Right atrium auricular region (tissue), 2 donors: ENCODE data around the gene KCNQ1. TPM values are rescaled to one million over a fixed set of nuclear protein-coding genes. Genes with fewer than 3 reads are reported as not detected.

ENCODE experiments used
- DNase-seq: peaks from one replicate; pipeline ENCODE4 v3.0.0-alpha.2; 2019; ENCODE audit warnings: low spot score
- H3K27ac ChIP-seq, 2 donors: fragments of 200-600 bp; sonication (generic); 1 replicate in 1 of 2; 2 replicates in 1 of 2; pipeline ENCODE4 v1.5.1; 2016 to 2019
- H3K27me3 ChIP-seq, 2 donors: fragments of 200-600 bp; sonication (generic); one replicate each; pipeline versions ENCODE4 v1.5.1 to v1.6.0; 2017 to 2019
- H3K36me3 ChIP-seq: fragments of 200-600 bp; sonication (generic); one replicate; pipeline ENCODE4 v1.5.1; 2016
- H3K4me1 ChIP-seq, 2 donors: fragments of 200-600 bp; sonication (generic); one replicate each; pipeline versions ENCODE4 v1.5.1 to v1.6.0; 2017 to 2019
- H3K4me3 ChIP-seq, 2 donors: fragments of 200-600 bp; sonication (generic); 1 replicate in 1 of 2; 2 replicates in 1 of 2; pipeline ENCODE4 v1.5.1; 2017 to 2019; ENCODE audit warnings: mild to moderate bottlenecking in 1 of 2, moderate library complexity in 1 of 2
- H3K9me3 ChIP-seq, 2 donors: fragments of 200-600 bp; sonication (generic); one replicate each; pipeline ENCODE4 v1.5.1; 2019
- CTCF ChIP-seq, 2 donors: fragments of 200-600 bp; sonication (generic); IDR thresholded peaks; one replicate each; pipeline ENCODE4 v1.5.1; 2019; ENCODE audit warnings: antibody characterized with exemption in 2 of 2
- total RNA-seq, 2 donors: library from RNA; depleted of rRNA; stranded (reverse); fragments of >200 nt; gene quantifications; one replicate each; pipeline ENCODE4 v1.1.0, GENCODE V29; 2016

The KCNQ1 gene
- total RNA-seq, 2 donors from 2014 or later = 12.7 to 25.1 TPM

GRCh38 chr11:2807025-2807681 lies 362.3 kb downstream of the KCNQ1 start:
- Histone ChIP-seq H3K27ac (peak overlapping the region in 1 of 2 donors; percentile 17), H3K4me1 (peaks cover 0 to 48% of the 10 kb centered on the region in 2 donors)
- TF ChIP-seq CTCF (IDR thresholded peaks at IDR 0.05) = no peak

GRCh38 chr11:2807801-2808241 lies 363.0 kb downstream of the KCNQ1 start:
- no peaks in the 10 kb centered on the region for H3K36me3 ChIP-seq
- H3K4me3 ChIP-seq = no peak overlapping the region
- TF ChIP-seq CTCF (IDR thresholded peaks at IDR 0.05) = no peak
- H3K27ac ChIP-seq = no peak overlapping the region
- H3K9me3 ChIP-seq = no peaks in the 10 kb centered on the region
- no peaks in the 10 kb centered on the region for H3K27me3 ChIP-seq
- no peak for DNase-seq
- peaks cover 0 to 55% of the 10 kb centered on the region in 2 donors for H3K4me1 ChIP-seq

More at GRCh38 chr11:2807025-2807681, 362.3 kb downstream of the KCNQ1 start:
- H3K36me3 ChIP-seq = no peaks in the 10 kb centered on the region
- peak; percentile 76 for DNase-seq
- no peaks in the 10 kb centered on the region for H3K27me3 ChIP-seq
- H3K4me3 ChIP-seq = peak overlapping the region in 1 of 2 donors; percentile 23
- H3K9me3 ChIP-seq = no peaks in the 10 kb centered on the region

- Histone ChIP-seq H3K27ac (no peak overlapping the region), H3K36me3 (no peaks in the 10 kb centered on the region), H3K9me3 (no peaks in the 10 kb centered on the region), H3K4me1 (peaks cover 0 to 60% of the 10 kb centered on the region in 2 donors), H3K27me3 (no peaks in the 10 kb centered on the region), H3K4me3 (no peak overlapping the region)
- TF ChIP-seq CTCF (IDR thresholded peaks at IDR 0.05) = no peak
- no peak for DNase-seq
Measured at GRCh38 chr11:2808850-2809846, 364.3 kb downstream of the KCNQ1 start.

- no peak for TF ChIP-seq CTCF (IDR thresholded peaks at IDR 0.05)
- Histone ChIP-seq H3K9me3 (no peaks in the 10 kb centered on the region), H3K36me3 (no peaks in the 10 kb centered on the region), H3K4me3 (no peak overlapping the region), H3K27ac (no peak overlapping the region), H3K27me3 (no peaks in the 10 kb centered on the region), H3K4me1 (peaks cover 0 to 60% of the 10 kb centered on the region in 2 donors)
- no peak for DNase-seq
Measured at GRCh38 chr11:2809854-2810253, 365.0 kb downstream of the KCNQ1 start.

GRCh38 chr11:2810411-2811205 lies 365.8 kb downstream of the KCNQ1 start:
- no peaks in the 10 kb centered on the region for H3K9me3 ChIP-seq
- TF ChIP-seq CTCF (IDR thresholded peaks at IDR 0.05) = no peak
- H3K27me3 ChIP-seq = no peaks in the 10 kb centered on the region
- no peak for DNase-seq
- peaks cover 0 to 55% of the 10 kb centered on the region in 2 donors for H3K4me1 ChIP-seq
- no peak overlapping the region for H3K4me3 ChIP-seq
- H3K27ac ChIP-seq = peak overlapping the region; percentile 55 to 58
- H3K36me3 ChIP-seq = no peaks in the 10 kb centered on the region
